HepG2 (cell line): ENCODE measurements around the gene NCBP3. TPM values are rescaled to one million over a fixed set of nuclear protein-coding genes. Genes with fewer than 3 reads are reported as not detected.

Experiments
- ATAC-seq: fragments of 200-7000 bp; cut with Tn5 transposase; 3 replicates; pipeline ENCODE4 v1.9.1; 2020; ENCODE audit warnings: mild to moderate bottlenecking, moderate library complexity
- BruUV-seq: library from RNA; stranded (reverse); fragments of 400-500 nt; replicated peaks from 2 replicates; lab custom pipeline; 2021; lab: Mats Ljungman, UMichigan
- CTCF ChIA-PET: fragments of 300-600 bp; formaldehyde crosslinking; extraction: SDS; loops from one replicate; lab custom pipeline; 2021; ENCODE audit warnings: low total read pairs, inconsistent platforms, low intra/inter-chr PET ratio; lab: Yijun Ruan, JAX
- POLR2A ChIA-PET: fragments of 350-600 bp; sonication (Branson Sonifier 250); formaldehyde crosslinking; loops from one replicate; lab custom pipeline; 2020; ENCODE audit warnings: antibody characterized with exemption, inconsistent platforms; lab: Yijun Ruan, JAX
- DNase-seq: peaks from one replicate; pipeline ENCODE4 v3.0.0-alpha.2; 2015; ENCODE audit warnings: low spot score
- FAIRE-seq: peaks from 3 replicates; lab custom pipeline; 2011; peaks lifted over from hg19 to GRCh38; lab: Jason Lieb, UNC
- H2AFZ ChIP-seq: one replicate; pipeline ENCODE4 v1.6.1; 2011; ENCODE audit warnings: low read length, inconsistent platforms
- H3K27ac ChIP-seq: fragments of 300-600 bp; 3 replicates; pipeline ENCODE4 v1.8.0; 2011; ENCODE audit warnings: mixed run types, mild to moderate bottlenecking, mixed read lengths, low read length, inconsistent platforms; ENCODE audit not compliant: insufficient read depth; ENCODE audit errors: extremely low read length
- H3K27me3 ChIP-seq, 2 experiments: fragments of 200-600 bp in 1 of 2; 2 replicates in 1 of 2; 3 replicates in 1 of 2; pipeline versions ENCODE4 v1.6.0 to v1.8.0; 2011; ENCODE audit warnings: low read length in 2 of 2, mild to moderate bottlenecking in 2 of 2, moderate library complexity in 2 of 2, inconsistent platforms in 1 of 2; ENCODE audit not compliant: insufficient read depth in 2 of 2, control insufficient read depth in 1 of 2
- H3K36me3 ChIP-seq, 2 experiments: fragments of 200-600 bp in 1 of 2; replicated peaks in 1 of 2; 2 replicates in 1 of 2; 3 replicates in 1 of 2; pipeline versions ENCODE4 v1.5.1 to v1.8.0; 2011; ENCODE audit warnings: low read length in 2 of 2, inconsistent platforms in 1 of 2; ENCODE audit not compliant: insufficient read depth in 2 of 2, control insufficient read depth in 1 of 2
- H3K4me1 ChIP-seq: 2 replicates; pipeline ENCODE4 v1.5.1; 2012; ENCODE audit warnings: low read length, inconsistent platforms; ENCODE audit not compliant: insufficient read depth
- H3K4me2 ChIP-seq: 2 replicates; pipeline ENCODE4 v1.6.0; 2011; ENCODE audit warnings: low read depth, low read length, inconsistent platforms
- H3K4me3 ChIP-seq, 3 experiments: fragments of 200-600 bp in 1 of 3; sonication (generic), shearing (Covaris generic) in 1 of 3; replicated peaks in 1 of 3; 2 replicates each; pipeline ENCODE4 v1.5.1; 2011 to 2016; ENCODE audit warnings: low read length in 3 of 3, inconsistent platforms in 2 of 3, low read depth in 2 of 3, mild to moderate bottlenecking in 2 of 3, control low read depth in 1 of 3, mixed read lengths in 1 of 3; ENCODE audit not compliant: insufficient read depth in 1 of 3
- H3K79me2 ChIP-seq: one replicate; pipeline ENCODE4 v1.6.1; 2011; ENCODE audit warnings: low read length, inconsistent platforms; ENCODE audit not compliant: insufficient read depth
- H3K9ac ChIP-seq: 2 replicates; pipeline ENCODE4 v1.6.0; 2011; ENCODE audit warnings: mild to moderate bottlenecking, low read depth, low read length, inconsistent platforms; ENCODE audit not compliant: insufficient read depth
- H3K9me3 ChIP-seq: 2 replicates; pipeline ENCODE4 v1.5.1; 2012; ENCODE audit warnings: mild to moderate bottlenecking, low read length
- H4K20me1 ChIP-seq: 2 replicates; pipeline ENCODE4 v1.6.0; 2011; ENCODE audit warnings: inconsistent platforms, mild to moderate bottlenecking, low read length, moderate library complexity; ENCODE audit not compliant: insufficient read depth
- BCL3 ChIP-seq: sonication (generic); formaldehyde crosslinking; IDR thresholded peaks from 2 replicates; pipeline ENCODE4 v1.5.1; 2020; ENCODE audit warnings: mild to moderate bottlenecking, missing genetic modification reagents, moderate library complexity
- CEBPB ChIP-seq: IDR thresholded peaks from 2 replicates; pipeline ENCODE4 v1.6.1; 2011; ENCODE audit warnings: low read depth, low read length, improper control_type of control experiment, borderline replicate concordance
- FOSL2 ChIP-seq: sonication (generic); formaldehyde crosslinking; IDR thresholded peaks from 2 replicates; pipeline ENCODE4 v1.4.0; 2020; ENCODE audit warnings: missing genetic modification reagents
- FOXP1 ChIP-seq, 2 experiments: fragments of 450-650 bp in 1 of 2; IDR thresholded peaks; 2 replicates each; pipeline ENCODE4 v1.6.1; 2017 to 2018; ENCODE audit warnings: antibody characterized with exemption in 1 of 2
- KAT2B ChIP-seq: fragments of 150-350 bp; IDR thresholded peaks from 2 replicates; pipeline ENCODE4 v1.6.1; 2014; ENCODE audit warnings: low read depth, low read length, borderline replicate concordance
- ZNF17 ChIP-seq: sonication (generic); formaldehyde crosslinking; IDR thresholded peaks from 2 replicates; pipeline ENCODE4 v1.5.0; 2020; ENCODE audit warnings: mild to moderate bottlenecking, missing genetic modification reagents
- WGBS: methylation state at CpG from one replicate; pipeline ENCODE4 v1.1.6; 2017; ENCODE audit warnings: low lambda C conversion rate; 5-methylcytosine and 5-hydroxymethylcytosine counted together
- in situ Hi-C: cut with HindIII; loops from 2 replicates; pipeline ENCODE4 v1.10.0; 2017; ENCODE audit warnings: low pct_unique_long_range_greater_than_20kb; ENCODE audit not compliant: extremely low pct_ligation_motif_present
- intact Hi-C: fragments of 100-400 bp; cut with micrococcal nuclease; formaldehyde crosslinking; loops from one replicate; pipeline ENCODE4 v1.10.0; 2022; ENCODE audit not compliant: unreplicated experiment
- polyA plus RNA-seq, 8 experiments: library from polyadenylated mRNA; depleted of rRNA in 3 of 8; stranded (reverse) in 7 of 8; unstranded in 1 of 8; fragments of >200 nt; fragmentation: Illumina TruSeq in 4 of 8; extraction: Trizol in 4 of 8; gene quantifications; 2 replicates each; pipeline versions ENCODE4 v1.2.1 to v1.2.3, GENCODE V29; 2011 to 2016; ENCODE audit warnings: low read depth in 4 of 8, missing spikeins in 1 of 8, mixed read lengths in 1 of 8; ENCODE audit not compliant: insufficient read depth in 1 of 8
- total RNA-seq, 5 experiments: library from RNA; depleted of rRNA; stranded (reverse); fragments of >200 nt; fragmentation: Illumina TruSeq; extraction: Trizol; gene quantifications; 2 replicates each; pipeline ENCODE4 v1.2.3, GENCODE V29; 2016; ENCODE audit warnings: low read depth in 1 of 5
- TF ChIP-seq, protein P1 (sequence below): IDR thresholded peaks from 2 replicates; pipeline ENCODE4 v1.6.1; 2016; ENCODE audit warnings: missing genetic modification reagents, missing compliant biosample characterization

Gene NCBP3
- total and polyA plus RNA-seq, 2 of the 13 experiments (the other 11 are each of a cell fraction or from before 2014, with no cell fraction given) = 19.5 to 24.8 TPM

DNA sequence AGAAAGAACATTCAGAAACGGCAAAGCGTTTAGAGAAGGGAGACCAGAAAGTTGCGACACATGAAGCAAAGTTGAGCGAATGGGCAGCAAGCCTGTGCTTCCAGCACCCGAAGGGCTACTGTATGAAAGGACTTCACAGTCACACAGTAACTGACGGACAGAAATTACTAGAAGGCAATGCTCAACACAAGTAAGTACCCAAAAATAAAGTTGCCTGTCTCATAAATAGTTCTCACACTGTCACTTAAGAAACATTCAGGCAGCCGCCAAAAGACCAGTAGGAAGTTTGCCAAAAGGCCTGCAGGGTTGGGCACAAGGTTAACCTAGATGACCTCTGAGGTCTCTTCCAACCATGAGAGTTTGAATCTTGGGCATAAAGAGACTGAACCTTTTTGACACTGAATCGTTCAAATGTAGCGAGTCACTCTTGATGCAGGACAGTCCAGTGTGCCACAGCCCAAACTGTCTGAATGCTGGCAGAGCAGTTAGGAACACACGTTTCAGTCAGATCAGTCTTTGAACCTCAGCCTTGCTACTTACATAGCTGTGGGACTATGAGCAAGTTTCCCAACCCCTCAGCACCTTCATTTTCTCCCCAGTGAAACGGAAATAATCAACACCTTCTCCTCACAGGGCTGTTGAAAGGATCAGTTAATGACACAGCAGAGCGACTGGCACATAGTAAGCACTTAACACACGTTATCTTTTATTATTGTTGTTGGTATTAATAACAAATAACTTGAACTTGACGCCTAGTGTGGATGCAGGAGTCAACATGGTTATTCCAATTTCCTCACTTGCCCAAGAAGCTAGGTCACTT, 10.4 kb downstream of the NCBP3 start:
- Histone ChIP-seq H3K36me3 (peaks cover 19 to 44% of the 10 kb centered on the region in 2 experiments), H3K4me2 (no peak overlapping the region), H3K4me3 (no peak overlapping the region), H4K20me1 (no peaks in the 10 kb centered on the region), H2AFZ (no peak overlapping the region), H3K27ac (no peak overlapping the region), H3K4me1 (no peaks in the 10 kb centered on the region), H3K79me2 (peaks cover 10% of the 10 kb centered on the region), H3K9me3 (no peaks in the 10 kb centered on the region), H3K9ac (no peak overlapping the region), H3K27me3 (no peaks in the 10 kb centered on the region)
- ATAC-seq (no peak), FAIRE-seq (no peak), DNase-seq (no peak)
- no TSS peak for BruUV-seq
- TF ChIP-seq, protein P1, sequence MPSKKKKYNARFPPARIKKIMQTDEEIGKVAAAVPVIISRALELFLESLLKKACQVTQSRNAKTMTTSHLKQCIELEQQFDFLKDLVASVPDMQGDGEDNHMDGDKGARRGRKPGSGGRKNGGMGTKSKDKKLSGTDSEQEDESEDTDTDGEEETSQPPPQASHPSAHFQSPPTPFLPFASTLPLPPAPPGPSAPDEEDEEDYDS = no peak
- no peak for TF ChIP-seq ZNF17 (CRISPR knock-in tag)
- TF ChIP-seq FOXP1 (IDR thresholded peaks at IDR 0.05) = no peak
- TF ChIP-seq FOXP1 (CRISPR knock-in tag; IDR thresholded peaks at IDR 0.05) = no peak
- TF ChIP-seq FOSL2 = no peak
- no peak for TF ChIP-seq KAT2B
- no peak for TF ChIP-seq BCL3 (CRISPR knock-in tag)
- TF ChIP-seq CEBPB = 0 out of 2 replicates have a peak, but pooled peaks have one; percentile 35
- intact Hi-C loops = no loop called here
- CTCF ChIA-PET = no interaction called here
- 91% methylated on average over 14 of the region's 14 CpGs for WGBS
- in situ Hi-C loops = no loop called here
- POLR2A ChIA-PET = no interaction called here
